Measurements from ENCODE around the gene TM2D3.
A peak's percentile ranks its signal among the peaks of the same experiment; 100 is the strongest.

The TM2D3 gene

DNA sequence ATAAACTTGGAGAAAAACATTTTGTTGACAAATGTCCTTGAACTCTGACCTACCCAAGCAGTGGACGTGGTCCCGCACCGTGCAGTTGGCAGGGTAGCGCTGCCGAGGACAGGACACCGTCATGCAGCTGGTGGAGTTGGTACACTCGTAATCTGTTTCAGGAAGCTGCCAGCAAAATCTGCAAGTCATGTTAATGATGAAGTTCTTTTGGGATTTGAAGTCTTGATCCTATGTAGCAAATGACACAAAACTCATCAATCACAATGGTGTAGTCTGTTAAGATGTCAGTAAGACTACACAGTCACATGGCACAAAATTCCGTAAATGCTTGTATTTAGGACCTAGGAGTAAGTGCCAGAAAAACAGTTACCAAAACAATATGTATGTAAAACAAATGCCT lies 5.5 kb downstream of the TM2D3 start (continued):
- TF ChIP-seq, protein P1, sequence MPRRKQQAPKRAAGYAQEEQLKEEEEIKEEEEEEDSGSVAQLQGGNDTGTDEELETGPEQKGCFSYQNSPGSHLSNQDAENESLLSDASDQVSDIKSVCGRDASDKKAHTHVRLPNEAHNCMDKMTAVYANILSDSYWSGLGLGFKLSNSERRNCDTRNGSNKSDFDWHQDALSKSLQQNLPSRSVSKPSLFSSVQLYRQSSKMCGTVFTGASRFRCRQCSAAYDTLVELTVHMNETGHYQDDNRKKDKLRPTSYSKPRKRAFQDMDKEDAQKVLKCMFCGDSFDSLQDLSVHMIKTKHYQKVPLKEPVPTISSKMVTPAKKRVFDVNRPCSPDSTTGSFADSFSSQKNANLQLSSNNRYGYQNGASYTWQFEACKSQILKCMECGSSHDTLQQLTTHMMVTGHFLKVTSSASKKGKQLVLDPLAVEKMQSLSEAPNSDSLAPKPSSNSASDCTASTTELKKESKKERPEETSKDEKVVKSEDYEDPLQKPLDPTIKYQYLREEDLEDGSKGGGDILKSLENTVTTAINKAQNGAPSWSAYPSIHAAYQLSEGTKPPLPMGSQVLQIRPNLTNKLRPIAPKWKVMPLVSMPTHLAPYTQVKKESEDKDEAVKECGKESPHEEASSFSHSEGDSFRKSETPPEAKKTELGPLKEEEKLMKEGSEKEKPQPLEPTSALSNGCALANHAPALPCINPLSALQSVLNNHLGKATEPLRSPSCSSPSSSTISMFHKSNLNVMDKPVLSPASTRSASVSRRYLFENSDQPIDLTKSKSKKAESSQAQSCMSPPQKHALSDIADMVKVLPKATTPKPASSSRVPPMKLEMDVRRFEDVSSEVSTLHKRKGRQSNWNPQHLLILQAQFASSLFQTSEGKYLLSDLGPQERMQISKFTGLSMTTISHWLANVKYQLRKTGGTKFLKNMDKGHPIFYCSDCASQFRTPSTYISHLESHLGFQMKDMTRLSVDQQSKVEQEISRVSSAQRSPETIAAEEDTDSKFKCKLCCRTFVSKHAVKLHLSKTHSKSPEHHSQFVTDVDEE (CRISPR knock-in tag; IDR thresholded peaks at IDR 0.05): no peak
- no peak for TF ChIP-seq ZC3H10 (CRISPR knock-in tag; IDR thresholded peaks at IDR 0.05)
- TF ChIP-seq OSR1 (CRISPR knock-in tag; IDR thresholded peaks at IDR 0.05): no peak
- no peak for TF ChIP-seq PPARA (CRISPR knock-in tag; IDR thresholded peaks at IDR 0.05; ENCODE audit: borderline replicate concordance)

DNA sequence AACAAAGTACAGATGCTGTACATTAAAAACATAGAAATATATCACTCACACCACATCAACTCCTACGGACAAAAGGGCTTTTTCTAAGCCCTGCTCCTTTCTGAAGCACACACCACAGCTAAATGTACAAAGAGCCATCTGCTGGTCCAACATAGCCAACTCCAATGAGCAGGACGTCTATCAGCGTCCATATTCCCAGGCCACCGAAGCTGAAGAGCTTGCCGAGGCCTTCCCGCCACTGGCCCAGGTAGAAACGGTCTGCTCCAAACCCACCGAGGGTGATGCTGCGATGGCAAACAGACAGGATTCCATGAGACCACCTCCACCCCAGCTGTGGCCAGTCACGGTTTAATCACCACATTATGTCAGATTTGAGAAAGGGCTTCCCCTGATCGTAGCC lies 9.8 kb downstream of the TM2D3 start:
- TF ChIP-seq, protein P2, sequence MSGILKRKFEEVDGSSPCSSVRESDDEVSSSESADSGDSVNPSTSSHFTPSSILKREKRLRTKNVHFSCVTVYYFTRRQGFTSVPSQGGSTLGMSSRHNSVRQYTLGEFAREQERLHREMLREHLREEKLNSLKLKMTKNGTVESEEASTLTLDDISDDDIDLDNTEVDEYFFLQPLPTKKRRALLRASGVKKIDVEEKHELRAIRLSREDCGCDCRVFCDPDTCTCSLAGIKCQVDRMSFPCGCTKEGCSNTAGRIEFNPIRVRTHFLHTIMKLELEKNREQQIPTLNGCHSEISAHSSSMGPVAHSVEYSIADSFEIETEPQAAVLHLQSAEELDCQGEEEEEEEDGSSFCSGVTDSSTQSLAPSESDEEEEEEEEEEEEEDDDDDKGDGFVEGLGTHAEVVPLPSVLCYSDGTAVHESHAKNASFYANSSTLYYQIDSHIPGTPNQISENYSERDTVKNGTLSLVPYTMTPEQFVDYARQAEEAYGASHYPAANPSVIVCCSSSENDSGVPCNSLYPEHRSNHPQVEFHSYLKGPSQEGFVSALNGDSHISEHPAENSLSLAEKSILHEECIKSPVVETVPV (CRISPR knock-in tag; IDR thresholded peaks at IDR 0.05): no peak
- no peak for TF ChIP-seq CSDC2 (CRISPR knock-in tag; IDR thresholded peaks at IDR 0.05)
- no peak for TF ChIP-seq BACH2 (CRISPR knock-in tag; IDR thresholded peaks at IDR 0.05; ENCODE audit: borderline replicate concordance)
- no peak for TF ChIP-seq ZNF565 (CRISPR knock-in tag; conservative IDR thresholded peaks at IDR 0.05; ENCODE audit: low read depth)
- TF ChIP-seq, protein P3, sequence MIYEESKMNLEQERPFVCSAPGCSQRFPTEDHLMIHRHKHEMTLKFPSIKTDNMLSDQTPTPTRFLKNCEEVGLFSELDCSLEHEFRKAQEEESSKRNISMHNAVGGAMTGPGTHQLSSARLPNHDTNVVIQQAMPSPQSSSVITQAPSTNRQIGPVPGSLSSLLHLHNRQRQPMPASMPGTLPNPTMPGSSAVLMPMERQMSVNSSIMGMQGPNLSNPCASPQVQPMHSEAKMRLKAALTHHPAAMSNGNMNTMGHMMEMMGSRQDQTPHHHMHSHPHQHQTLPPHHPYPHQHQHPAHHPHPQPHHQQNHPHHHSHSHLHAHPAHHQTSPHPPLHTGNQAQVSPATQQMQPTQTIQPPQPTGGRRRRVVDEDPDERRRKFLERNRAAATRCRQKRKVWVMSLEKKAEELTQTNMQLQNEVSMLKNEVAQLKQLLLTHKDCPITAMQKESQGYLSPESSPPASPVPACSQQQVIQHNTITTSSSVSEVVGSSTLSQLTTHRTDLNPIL (CRISPR knock-in tag; IDR thresholded peaks at IDR 0.05; ENCODE audit: low read depth): no peak
- TF ChIP-seq, protein P4, sequence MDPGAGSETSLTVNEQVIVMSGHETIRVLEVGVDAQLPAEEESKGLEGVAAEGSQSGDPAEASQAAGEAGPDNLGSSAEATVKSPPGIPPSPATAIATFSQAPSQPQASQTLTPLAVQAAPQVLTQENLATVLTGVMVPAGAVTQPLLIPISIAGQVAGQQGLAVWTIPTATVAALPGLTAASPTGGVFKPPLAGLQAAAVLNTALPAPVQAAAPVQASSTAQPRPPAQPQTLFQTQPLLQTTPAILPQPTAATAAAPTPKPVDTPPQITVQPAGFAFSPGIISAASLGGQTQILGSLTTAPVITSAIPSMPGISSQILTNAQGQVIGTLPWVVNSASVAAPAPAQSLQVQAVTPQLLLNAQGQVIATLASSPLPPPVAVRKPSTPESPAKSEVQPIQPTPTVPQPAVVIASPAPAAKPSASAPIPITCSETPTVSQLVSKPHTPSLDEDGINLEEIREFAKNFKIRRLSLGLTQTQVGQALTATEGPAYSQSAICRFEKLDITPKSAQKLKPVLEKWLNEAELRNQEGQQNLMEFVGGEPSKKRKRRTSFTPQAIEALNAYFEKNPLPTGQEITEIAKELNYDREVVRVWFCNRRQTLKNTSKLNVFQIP (CRISPR knock-in tag; IDR thresholded peaks at IDR 0.05; ENCODE audit: borderline replicate concordance, low read depth): no peak
- TF ChIP-seq ZFP30 (CRISPR knock-in tag; IDR thresholded peaks at IDR 0.05): no peak
- TF ChIP-seq ZNF8 (CRISPR knock-in tag; IDR thresholded peaks at IDR 0.05): no peak
- TF ChIP-seq ARNTL (CRISPR knock-in tag; IDR thresholded peaks at IDR 0.05; ENCODE audit: borderline replicate concordance, low read depth): no peak
- no peak for TF ChIP-seq TOX (CRISPR knock-in tag; IDR thresholded peaks at IDR 0.05; ENCODE audit: borderline replicate concordance)
- no peak for TF ChIP-seq TCF4 (CRISPR knock-in tag; IDR thresholded peaks at IDR 0.05; ENCODE audit: borderline replicate concordance)
- no peak for TF ChIP-seq ZC3H10 (CRISPR knock-in tag; IDR thresholded peaks at IDR 0.05)
- TF ChIP-seq, protein P5, sequence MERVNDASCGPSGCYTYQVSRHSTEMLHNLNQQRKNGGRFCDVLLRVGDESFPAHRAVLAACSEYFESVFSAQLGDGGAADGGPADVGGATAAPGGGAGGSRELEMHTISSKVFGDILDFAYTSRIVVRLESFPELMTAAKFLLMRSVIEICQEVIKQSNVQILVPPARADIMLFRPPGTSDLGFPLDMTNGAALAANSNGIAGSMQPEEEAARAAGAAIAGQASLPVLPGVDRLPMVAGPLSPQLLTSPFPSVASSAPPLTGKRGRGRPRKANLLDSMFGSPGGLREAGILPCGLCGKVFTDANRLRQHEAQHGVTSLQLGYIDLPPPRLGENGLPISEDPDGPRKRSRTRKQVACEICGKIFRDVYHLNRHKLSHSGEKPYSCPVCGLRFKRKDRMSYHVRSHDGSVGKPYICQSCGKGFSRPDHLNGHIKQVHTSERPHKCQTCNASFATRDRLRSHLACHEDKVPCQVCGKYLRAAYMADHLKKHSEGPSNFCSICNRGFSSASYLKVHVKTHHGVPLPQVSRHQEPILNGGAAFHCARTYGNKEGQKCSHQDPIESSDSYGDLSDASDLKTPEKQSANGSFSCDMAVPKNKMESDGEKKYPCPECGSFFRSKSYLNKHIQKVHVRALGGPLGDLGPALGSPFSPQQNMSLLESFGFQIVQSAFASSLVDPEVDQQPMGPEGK (CRISPR knock-in tag; IDR thresholded peaks at IDR 0.05; ENCODE audit: borderline replicate concordance): no peak
- TF ChIP-seq ISL1 (CRISPR knock-in tag; IDR thresholded peaks at IDR 0.05): no peak
- TF ChIP-seq ZNF70 (CRISPR knock-in tag; IDR thresholded peaks at IDR 0.05): no peak
- no peak for TF ChIP-seq ESRRG (CRISPR knock-in tag; IDR thresholded peaks at IDR 0.05)
- no peak for TF ChIP-seq ZFP3 (CRISPR knock-in tag; IDR thresholded peaks at IDR 0.05)
- peak; percentile 58; the same call in 2 of the 3 replicates for ATAC-seq

DNA sequence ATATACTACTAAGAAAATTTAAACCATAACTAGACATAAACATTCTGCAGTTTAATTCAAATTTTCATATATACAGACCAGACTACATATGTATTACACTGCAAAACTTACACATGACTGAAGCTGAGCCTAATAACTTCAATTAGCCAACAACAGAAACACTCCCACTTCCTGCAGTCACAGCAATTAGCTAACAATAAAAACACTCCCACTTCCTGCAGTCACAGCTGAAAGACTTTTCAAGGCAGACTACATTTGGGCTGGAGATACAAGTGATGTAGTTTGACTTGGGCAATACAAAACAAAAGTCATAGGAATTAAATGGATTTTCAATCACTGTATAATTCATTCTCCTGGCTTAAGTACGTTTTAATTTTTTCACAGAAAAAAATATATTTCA lies 10.3 kb downstream of the TM2D3 start:
- no peak for TF ChIP-seq ZFP30 (CRISPR knock-in tag; IDR thresholded peaks at IDR 0.05)
- TF ChIP-seq ARNTL (CRISPR knock-in tag; IDR thresholded peaks at IDR 0.05; ENCODE audit: borderline replicate concordance, low read depth): no peak
- TF ChIP-seq ZNF8 (CRISPR knock-in tag; IDR thresholded peaks at IDR 0.05): no peak
- TF ChIP-seq TCF4 (CRISPR knock-in tag; IDR thresholded peaks at IDR 0.05; ENCODE audit: borderline replicate concordance): no peak
- TF ChIP-seq PPARA (CRISPR knock-in tag; IDR thresholded peaks at IDR 0.05; ENCODE audit: borderline replicate concordance): no peak
- no peak for TF ChIP-seq ZFP3 (CRISPR knock-in tag; IDR thresholded peaks at IDR 0.05)
- TF ChIP-seq, protein P4 (CRISPR knock-in tag; IDR thresholded peaks at IDR 0.05; ENCODE audit: borderline replicate concordance, low read depth): no peak
- TF ChIP-seq OSR1 (CRISPR knock-in tag; IDR thresholded peaks at IDR 0.05): no peak
- no peak for TF ChIP-seq BACH2 (CRISPR knock-in tag; IDR thresholded peaks at IDR 0.05; ENCODE audit: borderline replicate concordance)
- no peak for TF ChIP-seq ZNF70 (CRISPR knock-in tag; IDR thresholded peaks at IDR 0.05)
- TF ChIP-seq ZC3H10 (CRISPR knock-in tag; IDR thresholded peaks at IDR 0.05): no peak
- no peak for TF ChIP-seq RARB (CRISPR knock-in tag; IDR thresholded peaks at IDR 0.05)
- TF ChIP-seq, protein P1 (CRISPR knock-in tag; IDR thresholded peaks at IDR 0.05): no peak
- ATAC-seq: peak; percentile 23; the same call in 1 of the 3 replicates
